PC-3 (cell line): ENCODE data around the gene FAM163B. TPM values are rescaled to one million over a fixed set of nuclear protein-coding genes. Genes with fewer than 3 reads are reported as not detected.

Experiments used
- ATAC-seq: fragments of 200-7000 bp; cut with Tn5 transposase; 2 replicates; pipeline ENCODE4 v1.9.1; 2020; ENCODE audit warnings: mild to moderate bottlenecking, moderate library complexity
- BruUV-seq: library from RNA; stranded (reverse); fragments of 400-500 nt; replicated peaks from 2 replicates; lab custom pipeline; 2021; lab: Mats Ljungman, UMichigan
- CTCF ChIA-PET: fragments of 300-600 bp; sonication (Branson Sonifier 250); formaldehyde crosslinking; loops from one replicate; lab custom pipeline; 2022; ENCODE audit warnings: antibody characterized with exemption; lab: Charles Lee
- POLR2A ChIA-PET: fragments of 300-600 bp; sonication (Branson Sonifier 250); formaldehyde crosslinking; loops from one replicate; lab custom pipeline; 2022; ENCODE audit warnings: antibody characterized with exemption; ENCODE audit not compliant: unreplicated experiment; lab: Charles Lee
- DNase-seq: peaks from one replicate; pipeline ENCODE4 v3.0.0-alpha.2; 2015
- H2AFZ ChIP-seq: fragments of 300-600 bp; sonication (generic); 2 replicates; pipeline ENCODE4 v1.6.0; 2016; ENCODE audit warnings: antibody characterized with exemption, low read length
- H3F3A ChIP-seq: fragments of 300-600 bp; sonication (generic); one replicate; pipeline ENCODE4 v1.6.0; 2017; ENCODE audit warnings: antibody characterized with exemption, low read length, control low read depth, mild to moderate bottlenecking; ENCODE audit not compliant: unreplicated experiment
- H3K27ac ChIP-seq: fragments of 300-600 bp; sonication (generic); 2 replicates; pipeline ENCODE4 v1.5.1; 2016; ENCODE audit warnings: mild to moderate bottlenecking, low read length
- H3K27me3 ChIP-seq: fragments of 300-600 bp; sonication (generic); 2 replicates; pipeline ENCODE4 v1.6.1; 2016; ENCODE audit warnings: low read length, mixed read lengths
- H3K36me3 ChIP-seq: fragments of 300-600 bp; sonication (generic); 2 replicates; pipeline ENCODE4 v1.6.1; 2016; ENCODE audit warnings: low read depth, mixed run types, low read length, mixed read lengths
- H3K4me1 ChIP-seq: fragments of 300-600 bp; sonication (generic); 2 replicates; pipeline ENCODE4 v1.5.1; 2016; ENCODE audit warnings: low read length; ENCODE audit not compliant: insufficient read depth
- H3K4me2 ChIP-seq: fragments of 300-600 bp; sonication (generic); 2 replicates; pipeline ENCODE4 v1.6.0; 2016; ENCODE audit warnings: low read length
- H3K4me3 ChIP-seq: fragments of 300-600 bp; sonication (generic); 2 replicates; pipeline ENCODE4 v1.5.1; 2016; ENCODE audit warnings: mild to moderate bottlenecking, low read length, mixed read lengths
- H3K79me2 ChIP-seq: fragments of 300-600 bp; sonication (generic); 2 replicates; pipeline ENCODE4 v1.6.1; 2017; ENCODE audit warnings: low read length, mixed read lengths
- H3K9ac ChIP-seq: fragments of 300-600 bp; sonication (generic); 2 replicates; pipeline ENCODE4 v1.6.0; 2016; ENCODE audit warnings: mild to moderate bottlenecking, low read length
- H3K9me2 ChIP-seq: fragments of 300-600 bp; sonication (generic); replicated peaks from 2 replicates; pipeline ENCODE4 v1.6.1; 2016; ENCODE audit warnings: mixed run types, low read length, mixed read lengths
- H3K9me3 ChIP-seq: fragments of 300-600 bp; sonication (generic); 2 replicates; pipeline ENCODE4 v1.6.1; 2016; ENCODE audit warnings: low read length, mixed read lengths
- H4K20me1 ChIP-seq: fragments of 300-600 bp; sonication (generic); 2 replicates; pipeline ENCODE4 v1.6.1; 2016; ENCODE audit warnings: low read length, mixed read lengths
- EZH2 ChIP-seq: fragments of 300-600 bp; sonication (generic); IDR thresholded peaks from one replicate; pipeline ENCODE4 v1.6.1; 2017; ENCODE audit warnings: antibody characterized with exemption, mild to moderate bottlenecking, low read length; ENCODE audit not compliant: unreplicated experiment
- EZH2phosphoT487 ChIP-seq: fragments of 300-600 bp; sonication (generic); IDR thresholded peaks from 2 replicates; pipeline ENCODE4 v1.6.1; 2018; ENCODE audit warnings: mild to moderate bottlenecking, antibody characterized with exemption, low read length, borderline replicate concordance
- intact Hi-C: fragments of 100-400 bp; cut with micrococcal nuclease; formaldehyde crosslinking; loops from 2 replicates; pipeline ENCODE4 v1.9.0; 2023
- total RNA-seq: library from RNA; depleted of rRNA; stranded (reverse); fragments of >200 nt; gene quantifications from 2 replicates; pipeline ENCODE4 v1.2.3, GENCODE V29; 2014
- TF ChIP-seq, protein P1 (sequence below): fragments of 300-600 bp; sonication (generic); conservative IDR thresholded peaks from 2 replicates; pipeline ENCODE4 v1.5.1; 2017; ENCODE audit warnings: antibody characterized with exemption, low read depth, mild to moderate bottlenecking, low read length

The FAM163B gene
- total RNA-seq, 1 experiment from 2014 or later = not detected

DNA sequence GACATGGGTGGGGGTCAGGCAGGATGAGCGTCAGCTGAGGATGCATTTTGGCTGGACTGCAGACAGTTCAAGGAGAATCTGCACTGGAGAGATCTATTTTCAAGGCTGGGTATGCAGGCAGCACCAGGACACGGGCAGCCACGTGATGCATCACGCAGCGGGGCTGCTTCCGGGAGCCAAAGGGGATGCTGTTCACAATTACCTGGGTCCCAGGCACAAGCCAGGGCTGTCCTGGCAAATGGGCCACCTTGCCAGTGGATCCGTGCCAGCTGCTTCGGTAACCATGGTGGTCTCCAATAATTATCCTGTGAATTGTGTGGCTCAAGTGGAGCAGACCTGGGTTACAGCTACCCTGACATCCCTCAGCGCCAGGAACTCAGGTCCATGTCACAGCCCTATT, 44.4 kb upstream of the FAM163B start:
- Histone ChIP-seq H3K4me3 (no peak overlapping the region), H3K4me2 (no peak overlapping the region), H3K36me3 (no peaks in the 10 kb centered on the region), H3K9me3 (no peaks in the 10 kb centered on the region), H3K27me3 (peaks cover 44% of the 10 kb centered on the region), H3K79me2 (no peaks in the 10 kb centered on the region), H3F3A (no peaks in the 10 kb centered on the region), H3K27ac (no peak overlapping the region), H3K4me1 (no peaks in the 10 kb centered on the region), H2AFZ (no peak overlapping the region), H4K20me1 (no peaks in the 10 kb centered on the region), H3K9ac (no peak overlapping the region), H3K9me2 (no peaks in the 10 kb centered on the region)
- ChIA-PET POLR2A (no interaction called here), CTCF (no interaction called here)
- intact Hi-C loops = no loop called here
- BruUV-seq = no TSS peak
- no peak for ATAC-seq
- TF ChIP-seq EZH2phosphoT487 (no peak), EZH2 (no peak)
- TF ChIP-seq, protein P1, sequence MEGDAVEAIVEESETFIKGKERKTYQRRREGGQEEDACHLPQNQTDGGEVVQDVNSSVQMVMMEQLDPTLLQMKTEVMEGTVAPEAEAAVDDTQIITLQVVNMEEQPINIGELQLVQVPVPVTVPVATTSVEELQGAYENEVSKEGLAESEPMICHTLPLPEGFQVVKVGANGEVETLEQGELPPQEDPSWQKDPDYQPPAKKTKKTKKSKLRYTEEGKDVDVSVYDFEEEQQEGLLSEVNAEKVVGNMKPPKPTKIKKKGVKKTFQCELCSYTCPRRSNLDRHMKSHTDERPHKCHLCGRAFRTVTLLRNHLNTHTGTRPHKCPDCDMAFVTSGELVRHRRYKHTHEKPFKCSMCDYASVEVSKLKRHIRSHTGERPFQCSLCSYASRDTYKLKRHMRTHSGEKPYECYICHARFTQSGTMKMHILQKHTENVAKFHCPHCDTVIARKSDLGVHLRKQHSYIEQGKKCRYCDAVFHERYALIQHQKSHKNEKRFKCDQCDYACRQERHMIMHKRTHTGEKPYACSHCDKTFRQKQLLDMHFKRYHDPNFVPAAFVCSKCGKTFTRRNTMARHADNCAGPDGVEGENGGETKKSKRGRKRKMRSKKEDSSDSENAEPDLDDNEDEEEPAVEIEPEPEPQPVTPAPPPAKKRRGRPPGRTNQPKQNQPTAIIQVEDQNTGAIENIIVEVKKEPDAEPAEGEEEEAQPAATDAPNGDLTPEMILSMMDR = no peak
- DNase-seq = no peak

DNA sequence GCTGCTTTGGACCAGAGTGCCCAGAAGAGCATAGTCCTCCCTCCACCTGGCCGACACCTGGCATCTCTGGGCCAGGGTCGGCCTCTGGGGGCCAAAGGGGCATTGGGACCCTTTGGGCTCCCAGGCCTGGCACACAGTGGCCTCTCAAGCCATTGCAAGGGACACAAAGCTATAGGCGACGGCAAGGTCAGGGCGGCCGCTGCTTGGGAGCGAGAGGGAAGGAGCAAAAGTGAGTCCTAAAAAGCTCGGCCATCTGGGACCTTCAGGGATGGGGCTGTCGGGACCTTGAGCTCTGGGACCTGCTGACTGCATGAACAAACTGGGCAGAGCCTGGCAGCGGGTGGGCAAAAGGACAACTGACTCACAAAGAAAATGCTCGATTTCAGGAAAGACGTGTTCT, 40.8 kb upstream of the FAM163B start:
- no peaks in the 10 kb centered on the region for H4K20me1 ChIP-seq
- H3K79me2 ChIP-seq = no peaks in the 10 kb centered on the region
- intact Hi-C loops = no loop called here
- no peak for ATAC-seq
- POLR2A ChIA-PET = no interaction called here
- DNase-seq = no peak
- H3K4me1 ChIP-seq = no peaks in the 10 kb centered on the region
- H3K27me3 ChIP-seq = peaks cover 44% of the 10 kb centered on the region
- no TSS peak for BruUV-seq
- CTCF ChIA-PET = no interaction called here
- H3K9me2 ChIP-seq = no peaks in the 10 kb centered on the region
- H3K27ac ChIP-seq = no peak overlapping the region
- H3K9ac ChIP-seq = no peak overlapping the region
- H2AFZ ChIP-seq = no peak overlapping the region
- TF ChIP-seq EZH2 = no peak
- TF ChIP-seq, protein P1 = no peak
- no peak for TF ChIP-seq EZH2phosphoT487
- H3K4me2 ChIP-seq = no peak overlapping the region
- no peak overlapping the region for H3K4me3 ChIP-seq
- H3K36me3 ChIP-seq = no peaks in the 10 kb centered on the region
- H3F3A ChIP-seq = no peaks in the 10 kb centered on the region
- H3K9me3 ChIP-seq = no peaks in the 10 kb centered on the region

DNA sequence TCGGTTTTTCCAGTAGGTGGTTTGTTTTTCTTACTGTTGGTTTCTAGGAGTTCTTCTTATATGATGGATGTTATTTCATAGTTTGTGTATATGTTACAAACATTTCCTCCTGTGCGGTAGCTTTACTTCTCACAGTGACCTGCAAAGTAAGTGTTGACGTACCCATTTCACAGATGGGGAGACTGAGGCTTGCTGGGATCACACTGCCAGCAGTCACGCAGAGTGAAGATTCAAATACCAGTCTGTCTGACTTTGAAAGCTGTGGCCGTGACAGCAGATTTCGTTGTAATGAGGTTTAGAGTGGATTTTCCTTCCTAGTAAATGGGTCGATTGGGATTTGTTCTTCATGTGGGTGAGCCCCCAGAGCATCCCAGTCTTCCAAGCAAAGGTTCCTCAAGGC, 40.0 kb upstream of the FAM163B start:
- TF ChIP-seq EZH2phosphoT487 (no peak), EZH2 (no peak)
- TF ChIP-seq, protein P1 = no peak
- no peak for DNase-seq
- Histone ChIP-seq H3K4me1 (no peaks in the 10 kb centered on the region), H3K79me2 (no peaks in the 10 kb centered on the region), H3K27ac (no peak overlapping the region), H3K9me3 (no peaks in the 10 kb centered on the region), H3K27me3 (peaks cover 38% of the 10 kb centered on the region), H3K9me2 (no peaks in the 10 kb centered on the region), H3K9ac (no peak overlapping the region), H3K4me2 (no peak overlapping the region), H3K4me3 (no peak overlapping the region), H2AFZ (no peak overlapping the region), H3K36me3 (no peaks in the 10 kb centered on the region), H4K20me1 (no peaks in the 10 kb centered on the region), H3F3A (no peaks in the 10 kb centered on the region)
- no TSS peak for BruUV-seq
- POLR2A ChIA-PET = no interaction called here
- ATAC-seq = no peak
- CTCF ChIA-PET = no interaction called here
- intact Hi-C loops = no loop called here
